GM19455 (cell line): ENCODE measurements around the gene PCDHB5.
"Not testable (repeated sequence)": the region's sequence is repeated elsewhere in the genome, so short reads cannot be mapped to it uniquely, and the experiment has no call there.

Source experiments
- ATAC-seq: cut with Tn5 transposase; IDR thresholded peaks from one replicate; pipeline ENCODE4 v1.9.1; 2021; ENCODE audit not compliant: unreplicated experiment

PCDHB5 gene

DNA sequence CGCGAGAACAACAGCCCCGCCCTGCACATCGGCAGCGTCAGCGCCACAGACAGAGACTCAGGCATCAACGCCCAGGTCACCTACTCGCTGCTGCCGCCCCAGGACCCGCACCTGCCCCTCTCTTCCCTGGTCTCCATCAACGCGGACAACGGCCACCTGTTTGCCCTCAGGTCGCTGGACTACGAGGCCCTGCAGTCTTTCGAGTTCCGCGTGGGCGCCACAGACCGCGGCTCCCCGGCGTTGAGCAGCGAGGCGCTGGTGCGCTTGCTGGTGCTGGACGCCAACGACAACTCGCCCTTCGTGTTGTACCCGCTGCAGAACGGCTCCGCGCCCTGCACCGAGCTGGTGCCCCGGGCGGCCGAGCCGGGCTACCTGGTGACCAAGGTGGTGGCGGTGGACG is 16.6 kb downstream of the PCDHB5 start:
- ATAC-seq: not testable (repeated sequence)

DNA sequence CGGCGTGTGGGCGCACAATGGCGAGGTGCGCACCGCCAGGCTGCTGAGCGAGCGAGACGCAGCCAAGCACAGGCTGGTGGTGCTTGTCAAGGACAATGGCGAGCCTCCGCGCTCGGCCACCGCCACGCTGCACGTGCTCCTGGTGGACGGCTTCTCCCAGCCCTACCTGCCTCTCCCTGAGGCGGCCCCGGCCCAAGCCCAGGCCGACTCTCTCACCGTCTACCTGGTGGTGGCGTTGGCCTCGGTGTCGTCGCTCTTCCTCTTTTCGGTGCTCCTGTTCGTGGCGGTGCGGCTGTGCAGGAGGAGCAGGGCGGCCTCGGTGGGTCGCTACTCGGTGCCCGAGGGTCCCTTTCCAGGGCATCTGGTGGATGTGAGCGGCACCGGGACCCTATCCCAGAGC is 17.1 kb downstream of the PCDHB5 start:
- not testable (repeated sequence) for ATAC-seq

DNA sequence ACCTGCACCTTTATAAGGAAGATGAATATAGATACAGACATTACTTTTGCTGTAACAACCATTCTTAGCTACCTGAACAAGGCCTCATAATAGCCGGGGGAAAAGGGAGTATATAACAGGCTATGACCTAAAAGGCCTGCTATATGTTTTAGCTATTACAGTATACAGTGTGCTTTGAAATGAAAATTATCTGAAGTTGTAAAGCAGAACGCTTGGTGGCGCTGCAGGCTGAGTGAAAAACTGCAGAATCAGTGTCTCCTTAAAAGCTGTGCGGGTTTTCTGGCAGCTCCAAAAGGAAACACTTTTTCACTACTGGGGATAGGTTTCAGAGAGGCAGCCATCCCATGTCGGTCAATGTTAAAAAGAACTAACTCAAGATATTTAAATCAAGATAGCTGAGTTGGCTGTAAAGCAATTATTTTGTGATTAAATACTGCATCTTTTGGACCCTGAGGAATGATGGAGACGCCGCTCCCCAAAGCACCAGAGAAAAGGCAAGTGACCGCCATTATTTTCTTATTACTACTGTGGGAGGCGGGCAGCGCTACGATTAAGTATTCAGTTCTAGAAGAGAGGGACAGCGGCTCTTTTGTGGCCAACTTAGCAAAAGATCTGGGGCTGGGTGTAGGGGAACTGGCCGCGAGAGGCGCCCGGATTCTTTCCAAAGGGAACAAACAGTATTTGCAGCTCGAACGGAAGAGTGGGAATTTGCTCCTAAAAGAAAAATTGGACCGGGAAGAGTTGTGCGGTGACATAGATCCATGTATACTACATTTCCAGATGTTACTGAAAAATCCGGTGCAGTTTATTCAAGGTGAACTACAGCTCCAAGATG is 20.8 kb downstream of the PCDHB5 start:
- no peak for ATAC-seq

GRCh38 chr5:141157356-141157755 is 22.4 kb downstream of the PCDHB5 start:
- ATAC-seq: not testable (repeated sequence)

GRCh38 chr5:141157901-141158300 is 22.9 kb downstream of the PCDHB5 start:
- ATAC-seq: not testable (repeated sequence)

- ATAC-seq: no peak
Observed at GRCh38 chr5:141172381-141173204, 37.6 kb downstream of the PCDHB5 start, which contains the start of gene PCDHB7. TSS of gene PCDHB7 (plus strand) at chr5:141172644. CDS start at chr5:141172836, 192 bp downstream.

GRCh38 chr5:141174291-141175104 is 39.5 kb downstream of the PCDHB5 start:
- not testable (repeated sequence) for ATAC-seq

- ATAC-seq: no peak
Observed at GRCh38 chr5:141175933-141176332, 40.9 kb downstream of the PCDHB5 start.

- ATAC-seq: not testable (repeated sequence)
Observed at GRCh38 chr5:141177577-141178191, 42.7 kb downstream of the PCDHB5 start, which contains the start of gene PCDHB8. TSS of gene PCDHB8 (plus strand) at chr5:141177790. CDS start at chr5:141178035, 245 bp downstream.

- not testable (repeated sequence) for ATAC-seq
Observed at GRCh38 chr5:141179371-141179770, 44.4 kb downstream of the PCDHB5 start.

DNA sequence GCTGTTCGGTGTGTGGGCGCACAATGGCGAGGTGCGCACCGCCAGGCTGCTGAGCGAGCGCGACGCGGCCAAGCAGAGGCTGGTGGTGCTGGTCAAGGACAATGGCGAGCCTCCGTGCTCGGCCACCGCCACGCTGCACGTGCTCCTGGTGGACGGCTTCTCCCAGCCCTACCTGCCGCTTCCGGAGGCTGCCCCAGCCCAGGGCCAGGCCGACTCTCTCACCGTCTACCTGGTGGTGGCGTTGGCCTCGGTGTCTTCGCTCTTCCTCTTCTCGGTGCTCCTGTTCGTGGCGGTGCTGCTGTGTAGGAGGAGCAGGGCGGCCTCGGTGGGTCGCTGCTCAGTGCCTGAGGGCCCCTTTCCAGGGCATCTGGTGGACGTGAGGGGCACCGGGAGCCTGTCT is 44.9 kb downstream of the PCDHB5 start:
- ATAC-seq: not testable (repeated sequence)

DNA sequence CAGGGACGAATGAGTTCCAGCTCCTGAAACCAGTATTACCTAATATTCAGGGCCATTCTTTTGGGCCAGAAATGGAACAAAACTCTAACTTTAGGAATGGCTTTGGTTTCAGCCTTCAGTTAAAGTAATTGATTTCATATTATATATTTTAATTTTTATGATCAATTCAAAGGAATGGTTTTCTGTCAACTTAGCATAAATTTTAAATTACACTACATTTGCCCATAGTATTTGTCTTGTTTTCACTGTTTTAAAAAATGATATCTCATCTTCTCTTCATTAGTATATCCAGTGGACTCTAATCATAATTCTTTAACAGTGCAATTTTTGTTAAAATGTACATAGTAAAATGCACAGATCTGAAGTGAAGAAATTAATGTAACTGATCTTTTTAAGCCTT is 45.3 kb downstream of the PCDHB5 start:
- ATAC-seq: no peak

GRCh38 chr5:141182248-141182647 is 47.2 kb downstream of the PCDHB5 start, which contains the start of gene PCDHB16:
TSS of gene PCDHB16 (plus strand) at chr5:141182387. CDS start at chr5:141182560, 173 bp downstream.
- no peak for ATAC-seq

GRCh38 chr5:141184117-141184855 is 49.3 kb downstream of the PCDHB5 start:
- not testable (repeated sequence) for ATAC-seq

- no peak for ATAC-seq
Observed at GRCh38 chr5:141186897-141187512, 52.0 kb downstream of the PCDHB5 start, which contains the start of gene PCDHB9. TSS of gene PCDHB9 (plus strand) at chr5:141187161. CDS start at chr5:141187319, 158 bp downstream.
